Measurements from ENCODE around the gene BCDIN3D.

Gene BCDIN3D

DNA sequence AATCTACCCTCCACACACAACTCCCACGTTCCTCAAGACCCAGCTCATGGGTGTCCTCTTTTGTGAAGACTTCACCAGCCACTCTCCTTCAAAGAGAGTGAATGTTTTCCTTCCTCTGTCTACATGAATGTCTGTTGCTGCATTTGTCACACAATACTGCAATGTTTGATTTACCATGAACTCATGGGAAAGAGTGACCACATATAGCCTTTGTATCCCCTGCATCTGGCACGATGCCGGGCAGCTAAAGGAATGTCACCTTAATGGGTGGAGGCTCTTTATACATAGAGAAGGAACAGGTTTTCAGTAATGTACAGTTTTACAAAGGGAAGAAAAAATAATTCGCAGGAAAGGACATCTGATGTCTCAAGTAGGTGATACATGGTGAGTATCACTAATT is 12.1 kb upstream of the BCDIN3D start:
- no peak for TF ChIP-seq CTCF (IDR thresholded peaks at IDR 0.05; ENCODE audit: low read depth, low read length, missing control alignments)
- Histone ChIP-seq H3K4me3 (ENCODE audit: low read depth, low read length) (no peak overlapping the region), H3K27ac (no peak overlapping the region), H3K36me3 (replicated peaks) (no peaks in the 10 kb centered on the region), H3K27me3 (replicated peaks) (peaks cover 5% of the 10 kb centered on the region)
- no peak for DNase-seq
- in situ Hi-C loops (cut with HindIII; ENCODE audit: low pct_ligation_motif_present, low sequenced_read_pairs) = no loop called here

- in situ Hi-C loops (cut with HindIII; ENCODE audit: low pct_ligation_motif_present, low sequenced_read_pairs) = no loop called here
- Histone ChIP-seq H3K27ac (no peak overlapping the region), H3K4me3 (ENCODE audit: low read depth, low read length) (no peak overlapping the region), H3K27me3 (replicated peaks) (peaks cover 7% of the 10 kb centered on the region), H3K36me3 (replicated peaks) (no peaks in the 10 kb centered on the region)
- DNase-seq = no peak
- TF ChIP-seq CTCF (IDR thresholded peaks at IDR 0.05; ENCODE audit: low read depth, low read length, missing control alignments) = no peak
Observed at GRCh38 chr12:49853671-49854070, 10.8 kb upstream of the BCDIN3D start.

GRCh38 chr12:49847161-49847560 is 4.3 kb upstream of the BCDIN3D start:
- TF ChIP-seq CTCF (IDR thresholded peaks at IDR 0.05; ENCODE audit: low read depth, low read length, missing control alignments) = no peak
- Histone ChIP-seq H3K27me3 (replicated peaks) (peaks cover 10% of the 10 kb centered on the region), H3K27ac (no peak overlapping the region), H3K4me3 (ENCODE audit: low read depth, low read length) (no peak overlapping the region), H3K36me3 (replicated peaks) (no peaks in the 10 kb centered on the region)
- no peak for DNase-seq
- in situ Hi-C loops (cut with HindIII; ENCODE audit: low pct_ligation_motif_present, low sequenced_read_pairs) = no loop called here

DNA sequence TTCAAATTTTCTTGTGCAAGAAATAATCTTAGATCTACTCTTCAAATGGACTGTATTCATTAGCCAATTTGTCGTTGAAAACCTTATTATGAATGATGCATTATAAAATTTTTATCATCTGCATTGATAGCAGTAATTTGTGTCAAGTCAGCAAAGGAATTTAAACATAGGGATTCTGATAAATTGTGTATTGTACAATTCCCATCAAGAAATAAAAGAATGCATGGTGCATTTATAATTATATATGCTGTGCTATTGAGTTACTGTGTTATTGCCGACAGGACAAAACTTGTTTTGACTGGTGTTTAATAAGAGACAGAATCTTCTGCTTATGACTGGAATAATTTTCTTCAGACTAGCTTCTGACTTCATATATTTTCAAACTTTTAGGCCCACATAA is 3.1 kb upstream of the BCDIN3D start:
- Histone ChIP-seq H3K4me3 (ENCODE audit: low read depth, low read length) (no peak overlapping the region), H3K27ac (no peak overlapping the region), H3K27me3 (replicated peaks) (peaks cover 7% of the 10 kb centered on the region), H3K36me3 (replicated peaks) (no peaks in the 10 kb centered on the region)
- in situ Hi-C loops (cut with HindIII; ENCODE audit: low pct_ligation_motif_present, low sequenced_read_pairs) = no loop called here
- TF ChIP-seq CTCF (IDR thresholded peaks at IDR 0.05; ENCODE audit: low read depth, low read length, missing control alignments) = no peak
- DNase-seq = no peak

DNA sequence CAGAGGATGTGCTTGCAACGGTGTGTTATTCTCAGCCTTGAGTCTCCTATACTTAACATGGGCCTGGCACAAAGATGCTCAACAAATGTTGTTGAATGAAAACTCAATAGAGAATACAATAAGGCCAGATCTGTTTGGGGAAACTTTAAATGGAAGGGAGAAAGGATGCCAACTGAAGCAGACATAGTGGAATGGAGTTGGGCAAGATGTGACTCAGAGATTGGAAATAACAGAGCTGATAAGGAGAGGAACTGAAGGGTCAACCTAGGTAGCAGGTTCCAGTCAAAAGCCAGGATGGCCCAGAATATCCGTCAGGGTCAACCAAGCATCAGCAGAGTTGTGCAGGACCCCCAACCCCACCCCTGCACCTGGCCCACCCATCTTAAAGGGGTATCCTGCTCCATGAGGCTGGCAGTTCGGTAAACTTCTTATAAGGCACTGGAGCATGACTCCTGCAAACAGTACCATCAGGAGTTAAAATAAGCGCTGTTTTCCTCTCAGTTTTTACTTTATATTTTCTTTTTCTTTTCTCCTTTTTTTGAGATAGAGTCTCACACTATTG is 1.1 kb upstream of the BCDIN3D start:
- in situ Hi-C loops (cut with HindIII; ENCODE audit: low pct_ligation_motif_present, low sequenced_read_pairs) = no loop called here
- no peak for TF ChIP-seq CTCF (IDR thresholded peaks at IDR 0.05; ENCODE audit: low read depth, low read length, missing control alignments)
- Histone ChIP-seq H3K27me3 (replicated peaks) (peaks cover 2% of the 10 kb centered on the region), H3K27ac (no peak overlapping the region), H3K4me3 (ENCODE audit: low read depth, low read length) (no peak overlapping the region), H3K36me3 (replicated peaks) (no peaks in the 10 kb centered on the region)
- DNase-seq = no peak

- TF ChIP-seq CTCF (IDR thresholded peaks at IDR 0.05; ENCODE audit: low read depth, low read length, missing control alignments) = no peak
- Histone ChIP-seq H3K4me3 (ENCODE audit: low read depth, low read length) (peak overlapping the region; percentile 84), H3K27ac (peak overlapping the region; percentile 26), H3K27me3 (replicated peaks) (peaks cover 2% of the 10 kb centered on the region), H3K36me3 (replicated peaks) (no peaks in the 10 kb centered on the region)
- in situ Hi-C loops (cut with HindIII; ENCODE audit: low pct_ligation_motif_present, low sequenced_read_pairs) = no loop called here
- no peak for DNase-seq
Observed at GRCh38 chr12:49843411-49843810, 505 bp upstream of the BCDIN3D start.

Data from brain microvascular endothelial cell (primary cell).